ENCODE measurements around the gene UTY. TPM values are rescaled to one million over a fixed set of nuclear protein-coding genes. Genes with fewer than 3 reads are reported as not detected.

The UTY gene
- total and polyA plus RNA-seq, 2 of the 13 experiments (the other 11 are each of a cell fraction or from before 2014, with no cell fraction given), result not detected

GRCh38 chrY:13300795-13301194 lies 179.0 kb downstream of the UTY start:
- no peak for FAIRE-seq
- H3K27me3 ChIP-seq (ENCODE audit: control insufficient read depth in 1 of 2, insufficient read depth in 2 of 2, low read length in 2 of 2), result no peaks in the 10 kb centered on the region
- no peaks in the 10 kb centered on the region for H3K36me3 ChIP-seq (replicated peaks in 1 of 2; ENCODE audit: control insufficient read depth in 1 of 2, insufficient read depth in 2 of 2, low read length in 2 of 2)
- no peak overlapping the region for H3K9ac ChIP-seq (ENCODE audit: insufficient read depth, low read depth, low read length)
- WGBS (ENCODE audit: low lambda C conversion rate), result 24% methylated on average over 4 of the region's 4 CpGs
- no peaks in the 10 kb centered on the region for H3K4me1 ChIP-seq (ENCODE audit: insufficient read depth, low read length)
- ChIA-PET POLR2A (no interaction called here), CTCF (ENCODE audit: low intra/inter-chr PET ratio, low total read pairs) (no interaction called here)
- in situ Hi-C loops (cut with HindIII; ENCODE audit: extremely low pct_ligation_motif_present, low pct_unique_long_range_greater_than_20kb) (no loop called here), intact Hi-C loops (cut with micrococcal nuclease; ENCODE audit: unreplicated experiment) (no loop called here)
- ATAC-seq, result no peak
- no peak overlapping the region for H3K4me2 ChIP-seq (ENCODE audit: low read depth, low read length)
- DNase-seq (ENCODE audit: low spot score), result no peak
- no peak for TF ChIP-seq MXD3 (CRISPR knock-in tag; IDR thresholded peaks at IDR 0.05)
- no peak for TF ChIP-seq TRIM24 (CRISPR knock-in tag; IDR thresholded peaks at IDR 0.05)
- no peak for TF ChIP-seq RELA (CRISPR knock-in tag; IDR thresholded peaks at IDR 0.05)
- no peak for TF ChIP-seq ZNF749 (CRISPR knock-in tag; IDR thresholded peaks at IDR 0.05; ENCODE audit: borderline replicate concordance)
- no peak for TF ChIP-seq ZBTB43 (CRISPR knock-in tag; conservative IDR thresholded peaks at IDR 0.05)
- TF ChIP-seq DNMT3B (CRISPR knock-in tag; conservative IDR thresholded peaks at IDR 0.05), result no peak
- no peak for TF ChIP-seq CC2D1A (CRISPR knock-in tag; IDR thresholded peaks at IDR 0.05)
- no peak for TF ChIP-seq ZNF841 (CRISPR knock-in tag; IDR thresholded peaks at IDR 0.05; ENCODE audit: borderline replicate concordance)
- no peak for TF ChIP-seq ZNF441 (CRISPR knock-in tag; IDR thresholded peaks at IDR 0.05; ENCODE audit: borderline replicate concordance)
- no peak for TF ChIP-seq TARDBP (CRISPR knock-in tag; IDR thresholded peaks at IDR 0.05)
- no peak for TF ChIP-seq ZNF30 (CRISPR knock-in tag; IDR thresholded peaks at IDR 0.05)
- TF ChIP-seq CBX2 (IDR thresholded peaks at IDR 0.05; ENCODE audit: low read depth, low read length), result no peak
- no peak for TF ChIP-seq CBX2 (CRISPR knock-in tag; IDR thresholded peaks at IDR 0.05; ENCODE audit: low read depth)
- TF ChIP-seq IRF9 (CRISPR knock-in tag; IDR thresholded peaks at IDR 0.05; ENCODE audit: borderline replicate concordance), result no peak
- no peak for TF ChIP-seq AGO2 (optimal IDR thresholded peaks at IDR 0.05; ENCODE audit: low read depth, low read length)
- no peak for TF ChIP-seq EZH2 (conservative IDR thresholded peaks at IDR 0.05; ENCODE audit: low read depth, low read length)
- no peak for TF ChIP-seq ZNF207 (IDR thresholded peaks at IDR 0.05; ENCODE audit: borderline replicate concordance)
- no peak for TF ChIP-seq SP5 (CRISPR knock-in tag; IDR thresholded peaks at IDR 0.05; ENCODE audit: borderline replicate concordance, low read depth)
- TF ChIP-seq MLXIP (CRISPR knock-in tag; IDR thresholded peaks at IDR 0.05; ENCODE audit: borderline replicate concordance), result no peak
- TF ChIP-seq ATF1 (CRISPR knock-in tag; IDR thresholded peaks at IDR 0.05), result no peak
- no peak for TF ChIP-seq HOXA5 (CRISPR knock-in tag; IDR thresholded peaks at IDR 0.05)
- no TSS peak for BruUV-seq (replicated peaks)
- no peaks in the 10 kb centered on the region for H3K79me2 ChIP-seq (ENCODE audit: insufficient read depth, low read length)
- H2AFZ ChIP-seq (ENCODE audit: low read length), result no peak overlapping the region
- H4K20me1 ChIP-seq (ENCODE audit: insufficient read depth, low read length), result no peaks in the 10 kb centered on the region
- no peaks in the 10 kb centered on the region for H3K9me3 ChIP-seq (ENCODE audit: low read length)
- no peak overlapping the region for H3K27ac ChIP-seq (ENCODE audit: extremely low read length, insufficient read depth, low read length)
- H3K4me3 ChIP-seq (replicated peaks in 1 of 3; ENCODE audit: insufficient read depth in 1 of 3, low read depth in 2 of 3, low read length in 3 of 3), result no peak overlapping the region

Data from HepG2 (cell line).